Measurements from ENCODE around the gene SIGLEC5. TPM values are rescaled to one million over a fixed set of nuclear protein-coding genes. Genes with fewer than 3 reads are reported as not detected.
"Not testable (repeated sequence)": the region's sequence is repeated elsewhere in the genome, so short reads cannot be mapped to it uniquely, and the experiment has no call there.

The SIGLEC5 gene
- total RNA-seq, 1 experiment from 2014 or later = not detected

DNA sequence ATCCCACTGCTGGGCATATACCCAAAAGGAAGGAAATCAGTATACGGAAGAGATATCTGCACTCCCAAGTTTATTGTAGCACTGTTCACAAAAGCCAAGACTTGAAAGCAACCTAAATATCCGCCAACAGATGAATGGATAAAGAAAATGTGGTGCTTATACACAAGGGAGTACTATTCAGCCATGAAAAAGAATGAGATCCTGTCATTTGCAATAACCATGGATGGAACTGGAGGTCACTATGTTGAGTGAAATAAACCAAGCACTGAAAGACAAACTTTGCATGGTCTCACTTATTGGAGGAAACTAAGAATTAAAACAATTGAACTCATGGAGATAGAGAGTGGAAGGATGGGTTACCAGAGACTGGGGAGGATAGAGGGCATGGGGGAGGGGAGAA, 23.0 kb upstream of the SIGLEC5 start:
- DNase-seq = no peak
- BruUV-seq (replicated peaks) = no TSS peak
- Mint-ChIP-seq H3K4me3 (ENCODE audit: low read depth, unreplicated experiment) (no peak overlapping the region), H3K27ac (ENCODE audit: unreplicated experiment) (no peak overlapping the region), H3K4me1 (ENCODE audit: low read depth, unreplicated experiment) (peaks cover 10% of the 10 kb centered on the region), H3K36me3 (ENCODE audit: insufficient read depth, unreplicated experiment) (no peaks in the 10 kb centered on the region), H3K9me3 (ENCODE audit: low read depth, unreplicated experiment) (no peaks in the 10 kb centered on the region), H3K27me3 (ENCODE audit: unreplicated experiment) (peaks cover 84% of the 10 kb centered on the region)
- intact Hi-C loops (cut with micrococcal nuclease; ENCODE audit: unreplicated experiment) = loop anchor here (10.0 kb wide), 1 partner anchor 98 kb away; no protein-coding TSS in a partner anchor
- CTCF ChIA-PET = no interaction called here
- TF ChIP-seq, protein P1, sequence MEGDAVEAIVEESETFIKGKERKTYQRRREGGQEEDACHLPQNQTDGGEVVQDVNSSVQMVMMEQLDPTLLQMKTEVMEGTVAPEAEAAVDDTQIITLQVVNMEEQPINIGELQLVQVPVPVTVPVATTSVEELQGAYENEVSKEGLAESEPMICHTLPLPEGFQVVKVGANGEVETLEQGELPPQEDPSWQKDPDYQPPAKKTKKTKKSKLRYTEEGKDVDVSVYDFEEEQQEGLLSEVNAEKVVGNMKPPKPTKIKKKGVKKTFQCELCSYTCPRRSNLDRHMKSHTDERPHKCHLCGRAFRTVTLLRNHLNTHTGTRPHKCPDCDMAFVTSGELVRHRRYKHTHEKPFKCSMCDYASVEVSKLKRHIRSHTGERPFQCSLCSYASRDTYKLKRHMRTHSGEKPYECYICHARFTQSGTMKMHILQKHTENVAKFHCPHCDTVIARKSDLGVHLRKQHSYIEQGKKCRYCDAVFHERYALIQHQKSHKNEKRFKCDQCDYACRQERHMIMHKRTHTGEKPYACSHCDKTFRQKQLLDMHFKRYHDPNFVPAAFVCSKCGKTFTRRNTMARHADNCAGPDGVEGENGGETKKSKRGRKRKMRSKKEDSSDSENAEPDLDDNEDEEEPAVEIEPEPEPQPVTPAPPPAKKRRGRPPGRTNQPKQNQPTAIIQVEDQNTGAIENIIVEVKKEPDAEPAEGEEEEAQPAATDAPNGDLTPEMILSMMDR (IDR thresholded peaks at IDR 0.05; ENCODE audit: unreplicated experiment) = no peak

DNA sequence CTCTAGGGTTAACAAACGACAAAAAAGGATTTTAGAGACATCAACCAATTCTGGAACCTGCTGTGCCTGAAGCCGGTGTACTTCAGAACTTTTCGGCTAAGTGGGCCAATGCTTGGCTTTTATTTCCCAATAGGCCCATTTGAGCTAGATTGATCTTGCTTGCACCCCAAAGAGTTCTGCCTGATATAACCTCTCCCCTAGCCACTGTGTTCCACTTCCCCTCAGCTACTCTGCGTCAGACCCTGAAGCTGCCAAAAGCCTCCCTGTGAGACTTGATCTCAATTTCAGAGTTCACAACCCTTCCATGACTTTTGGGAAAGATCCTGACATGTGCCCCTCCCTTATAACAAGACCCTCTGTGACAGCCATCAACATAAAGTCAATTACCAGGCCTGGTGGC, 22.1 kb upstream of the SIGLEC5 start:
- TF ChIP-seq, protein P1 (IDR thresholded peaks at IDR 0.05; ENCODE audit: unreplicated experiment) = no peak
- H3K36me3 Mint-ChIP-seq (ENCODE audit: insufficient read depth, unreplicated experiment) = no peaks in the 10 kb centered on the region
- peaks cover 83% of the 10 kb centered on the region for H3K27me3 Mint-ChIP-seq (ENCODE audit: unreplicated experiment)
- CTCF ChIA-PET = no interaction called here
- BruUV-seq (replicated peaks) = no TSS peak
- intact Hi-C loops (cut with micrococcal nuclease; ENCODE audit: unreplicated experiment) = loop anchor here (10.0 kb wide), 1 partner anchor 97 kb away; no protein-coding TSS in a partner anchor
- no peaks in the 10 kb centered on the region for H3K9me3 Mint-ChIP-seq (ENCODE audit: low read depth, unreplicated experiment)
- no peak for DNase-seq
- peaks cover 9% of the 10 kb centered on the region for H3K4me1 Mint-ChIP-seq (ENCODE audit: low read depth, unreplicated experiment)
- no peak overlapping the region for H3K4me3 Mint-ChIP-seq (ENCODE audit: low read depth, unreplicated experiment)
- no peak overlapping the region for H3K27ac Mint-ChIP-seq (ENCODE audit: unreplicated experiment)

DNA sequence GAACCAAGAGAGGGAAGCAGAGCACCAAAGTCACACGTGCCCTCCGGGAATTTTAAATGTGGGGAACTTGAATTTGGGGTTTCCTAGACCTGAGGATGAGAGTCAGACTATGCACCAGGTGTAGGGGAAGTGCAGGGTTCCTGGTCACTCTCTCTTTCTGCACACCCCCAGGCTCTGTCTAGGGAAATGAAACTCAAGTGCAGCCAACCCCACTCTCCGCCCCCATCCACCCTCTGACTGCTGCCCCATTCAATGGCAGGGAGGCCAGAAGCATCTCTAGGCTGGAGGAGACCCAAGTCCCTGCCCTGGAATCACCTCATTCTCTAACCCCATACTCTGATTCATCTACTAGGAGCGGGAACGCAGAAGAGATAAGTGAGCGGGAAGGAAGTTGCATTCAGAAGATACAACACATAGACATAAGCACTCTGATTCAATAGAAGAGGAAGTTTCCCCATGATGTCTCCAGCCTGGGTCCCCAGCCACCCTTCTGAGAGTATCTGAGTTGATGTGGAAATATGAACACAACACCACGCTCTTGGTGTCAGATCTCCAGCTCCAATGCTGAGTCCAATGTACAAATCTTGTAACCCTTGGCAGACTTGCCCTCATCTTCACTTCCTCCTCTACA, 21.1 kb upstream of the SIGLEC5 start:
- intact Hi-C loops (cut with micrococcal nuclease; ENCODE audit: unreplicated experiment) = loop anchor here (10.0 kb wide), 1 partner anchor 97 kb away; no protein-coding TSS in a partner anchor
- Mint-ChIP-seq H3K9me3 (ENCODE audit: low read depth, unreplicated experiment) (no peaks in the 10 kb centered on the region), H3K36me3 (ENCODE audit: insufficient read depth, unreplicated experiment) (no peaks in the 10 kb centered on the region), H3K27ac (ENCODE audit: unreplicated experiment) (no peak overlapping the region), H3K4me1 (ENCODE audit: low read depth, unreplicated experiment) (no peaks in the 10 kb centered on the region), H3K4me3 (ENCODE audit: low read depth, unreplicated experiment) (no peak overlapping the region), H3K27me3 (ENCODE audit: unreplicated experiment) (peaks cover 73% of the 10 kb centered on the region)
- TF ChIP-seq, protein P1 (IDR thresholded peaks at IDR 0.05; ENCODE audit: unreplicated experiment) = no peak
- no peak for DNase-seq
- BruUV-seq (replicated peaks) = no TSS peak
- CTCF ChIA-PET = interaction anchor here (1.0 kb wide), 1 partner anchor 178 kb away, joined by 3 read pairs; no protein-coding TSS in a partner anchor

DNA sequence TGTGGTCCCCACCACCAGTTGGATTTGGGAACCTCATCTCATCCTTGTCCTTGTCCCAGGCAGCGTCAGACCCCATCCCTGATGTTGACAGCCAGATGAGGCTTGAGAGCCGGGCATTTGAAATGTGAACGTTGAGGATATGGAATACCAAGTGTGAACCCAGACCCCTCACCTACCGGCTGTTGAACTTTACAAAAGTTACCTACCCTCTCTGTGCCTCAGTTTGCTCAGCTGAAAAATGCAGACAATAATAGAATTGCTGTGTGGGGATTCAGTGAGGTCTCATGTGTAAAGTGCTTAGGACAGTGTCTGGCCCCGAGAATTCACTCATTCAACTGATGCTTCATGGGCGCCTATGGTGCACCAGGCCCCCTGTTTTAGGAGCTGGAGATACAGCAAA, 17.1 kb upstream of the SIGLEC5 start:
- H3K4me1 Mint-ChIP-seq (ENCODE audit: low read depth, unreplicated experiment) = no peaks in the 10 kb centered on the region
- H3K4me3 Mint-ChIP-seq (ENCODE audit: low read depth, unreplicated experiment) = no peak overlapping the region
- H3K36me3 Mint-ChIP-seq (ENCODE audit: insufficient read depth, unreplicated experiment) = no peaks in the 10 kb centered on the region
- CTCF ChIA-PET = interaction anchor here (0.5 kb wide), 1 partner anchor 209 kb away, joined by 5 read pairs; no protein-coding TSS in a partner anchor
- no peak for DNase-seq
- H3K27ac Mint-ChIP-seq (ENCODE audit: unreplicated experiment) = no peak overlapping the region
- intact Hi-C loops (cut with micrococcal nuclease; ENCODE audit: unreplicated experiment) = loop anchor here (2.0 kb wide), 1 partner anchor 21 kb away; no protein-coding TSS in a partner anchor
- TF ChIP-seq, protein P1 (IDR thresholded peaks at IDR 0.05; ENCODE audit: unreplicated experiment) = no peak
- H3K9me3 Mint-ChIP-seq (ENCODE audit: low read depth, unreplicated experiment) = no peaks in the 10 kb centered on the region
- no TSS peak for BruUV-seq (replicated peaks)
- H3K27me3 Mint-ChIP-seq (ENCODE audit: unreplicated experiment) = peaks cover 65% of the 10 kb centered on the region

DNA sequence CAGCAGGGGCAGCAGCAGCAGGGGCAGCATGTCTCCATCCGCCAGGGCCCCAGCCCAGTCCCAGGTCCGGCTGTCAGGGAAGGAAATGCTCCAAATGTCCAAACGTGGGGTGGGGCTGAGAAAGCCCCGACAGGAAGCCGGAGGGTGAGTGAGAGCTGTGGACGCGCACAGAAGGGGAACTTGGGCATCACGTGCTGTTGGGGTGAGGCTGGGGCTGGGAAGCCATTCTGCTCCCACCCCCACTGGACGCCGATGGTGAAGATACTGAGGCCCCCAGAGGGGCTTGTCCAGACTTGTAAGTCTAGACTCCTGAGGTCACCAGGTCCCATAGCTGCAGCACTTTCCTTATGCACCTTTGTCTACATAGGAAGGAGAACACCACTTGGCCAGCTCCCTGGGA, 16.5 kb upstream of the SIGLEC5 start, which contains the start of gene SIGLEC14:
SIGLEC14 (minus strand) TSS at position 96 of the 400 bp plus-strand sequence; CDS start at position 30, 66 bp downstream.
- H3K9me3 Mint-ChIP-seq (ENCODE audit: low read depth, unreplicated experiment); BruUV-seq (replicated peaks); H3K27ac Mint-ChIP-seq (ENCODE audit: unreplicated experiment); DNase-seq; H3K36me3 Mint-ChIP-seq (ENCODE audit: insufficient read depth, unreplicated experiment); H3K4me3 Mint-ChIP-seq (ENCODE audit: low read depth, unreplicated experiment); H3K4me1 Mint-ChIP-seq (ENCODE audit: low read depth, unreplicated experiment): not testable (repeated sequence)
- intact Hi-C loops (cut with micrococcal nuclease; ENCODE audit: unreplicated experiment) = loop anchor here (2.0 kb wide), 1 partner anchor 20 kb away; no protein-coding TSS in a partner anchor
- peaks cover 60% of the 10 kb centered on the region for H3K27me3 Mint-ChIP-seq (ENCODE audit: unreplicated experiment)
- CTCF ChIA-PET = interaction anchor here (0.5 kb wide), 1 partner anchor 209 kb away, joined by 5 read pairs; no protein-coding TSS in a partner anchor

All from Calu3 (cell line).